HL-60 (cell line): ENCODE results near the gene TBC1D4.

Source experiments
- GABPA ChIP-seq: IDR thresholded peaks from 2 replicates; pipeline ENCODE4 v1.6.1; 2012; ENCODE audit warnings: low read depth
- POLR2AphosphoS5 ChIP-seq: IDR thresholded peaks from 2 replicates; pipeline ENCODE4 v1.6.1; 2012; ENCODE audit warnings: low read depth
- SPI1 ChIP-seq: IDR thresholded peaks from 2 replicates; pipeline ENCODE4 v1.6.1; 2012; ENCODE audit warnings: low read depth, mild to moderate bottlenecking, borderline replicate concordance
- TF ChIP-seq, protein P1 (sequence below): IDR thresholded peaks from 2 replicates; pipeline ENCODE4 v1.6.1; 2012; ENCODE audit warnings: low read depth; ENCODE audit not compliant: insufficient replicate concordance
- TF ChIP-seq, protein P2 (sequence below): IDR thresholded peaks from one replicate; pipeline ENCODE4 v1.5.1; 2011; ENCODE audit warnings: low read length, control low read depth, inconsistent platforms; ENCODE audit not compliant: insufficient read depth

DNA sequence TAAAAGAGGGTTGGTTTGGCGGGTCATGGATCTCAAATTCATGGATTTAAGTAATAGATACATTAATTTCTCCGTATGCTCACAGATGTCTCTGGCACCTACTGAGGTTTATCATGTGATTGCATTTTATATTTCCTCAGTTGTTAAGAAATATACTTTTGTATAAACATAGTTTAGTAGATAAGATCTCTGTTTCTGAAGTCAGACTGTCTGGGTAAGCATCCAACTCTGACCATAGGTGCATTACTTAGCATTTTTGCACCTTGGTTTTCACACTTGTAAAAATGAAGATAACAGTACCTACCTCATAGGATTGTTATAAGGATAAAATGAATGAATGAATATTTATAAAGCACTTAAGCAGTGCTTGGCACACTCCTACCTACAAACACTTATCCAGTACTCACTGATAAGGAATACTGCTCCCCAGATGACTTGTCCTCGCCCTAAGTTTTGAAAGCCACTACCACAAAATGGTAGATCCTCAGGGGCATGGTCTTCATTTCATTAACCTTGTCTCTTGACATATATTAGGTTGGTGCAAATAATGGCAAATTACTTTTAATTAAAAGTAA lies 29.2 kb upstream of the TBC1D4 start:
- TF ChIP-seq GABPA (no peak), POLR2AphosphoS5 (no peak), SPI1 (no peak)
- TF ChIP-seq, protein P1, sequence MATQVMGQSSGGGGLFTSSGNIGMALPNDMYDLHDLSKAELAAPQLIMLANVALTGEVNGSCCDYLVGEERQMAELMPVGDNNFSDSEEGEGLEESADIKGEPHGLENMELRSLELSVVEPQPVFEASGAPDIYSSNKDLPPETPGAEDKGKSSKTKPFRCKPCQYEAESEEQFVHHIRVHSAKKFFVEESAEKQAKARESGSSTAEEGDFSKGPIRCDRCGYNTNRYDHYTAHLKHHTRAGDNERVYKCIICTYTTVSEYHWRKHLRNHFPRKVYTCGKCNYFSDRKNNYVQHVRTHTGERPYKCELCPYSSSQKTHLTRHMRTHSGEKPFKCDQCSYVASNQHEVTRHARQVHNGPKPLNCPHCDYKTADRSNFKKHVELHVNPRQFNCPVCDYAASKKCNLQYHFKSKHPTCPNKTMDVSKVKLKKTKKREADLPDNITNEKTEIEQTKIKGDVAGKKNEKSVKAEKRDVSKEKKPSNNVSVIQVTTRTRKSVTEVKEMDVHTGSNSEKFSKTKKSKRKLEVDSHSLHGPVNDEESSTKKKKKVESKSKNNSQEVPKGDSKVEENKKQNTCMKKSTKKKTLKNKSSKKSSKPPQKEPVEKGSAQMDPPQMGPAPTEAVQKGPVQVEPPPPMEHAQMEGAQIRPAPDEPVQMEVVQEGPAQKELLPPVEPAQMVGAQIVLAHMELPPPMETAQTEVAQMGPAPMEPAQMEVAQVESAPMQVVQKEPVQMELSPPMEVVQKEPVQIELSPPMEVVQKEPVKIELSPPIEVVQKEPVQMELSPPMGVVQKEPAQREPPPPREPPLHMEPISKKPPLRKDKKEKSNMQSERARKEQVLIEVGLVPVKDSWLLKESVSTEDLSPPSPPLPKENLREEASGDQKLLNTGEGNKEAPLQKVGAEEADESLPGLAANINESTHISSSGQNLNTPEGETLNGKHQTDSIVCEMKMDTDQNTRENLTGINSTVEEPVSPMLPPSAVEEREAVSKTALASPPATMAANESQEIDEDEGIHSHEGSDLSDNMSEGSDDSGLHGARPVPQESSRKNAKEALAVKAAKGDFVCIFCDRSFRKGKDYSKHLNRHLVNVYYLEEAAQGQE = no peak
- TF ChIP-seq, protein P2, sequence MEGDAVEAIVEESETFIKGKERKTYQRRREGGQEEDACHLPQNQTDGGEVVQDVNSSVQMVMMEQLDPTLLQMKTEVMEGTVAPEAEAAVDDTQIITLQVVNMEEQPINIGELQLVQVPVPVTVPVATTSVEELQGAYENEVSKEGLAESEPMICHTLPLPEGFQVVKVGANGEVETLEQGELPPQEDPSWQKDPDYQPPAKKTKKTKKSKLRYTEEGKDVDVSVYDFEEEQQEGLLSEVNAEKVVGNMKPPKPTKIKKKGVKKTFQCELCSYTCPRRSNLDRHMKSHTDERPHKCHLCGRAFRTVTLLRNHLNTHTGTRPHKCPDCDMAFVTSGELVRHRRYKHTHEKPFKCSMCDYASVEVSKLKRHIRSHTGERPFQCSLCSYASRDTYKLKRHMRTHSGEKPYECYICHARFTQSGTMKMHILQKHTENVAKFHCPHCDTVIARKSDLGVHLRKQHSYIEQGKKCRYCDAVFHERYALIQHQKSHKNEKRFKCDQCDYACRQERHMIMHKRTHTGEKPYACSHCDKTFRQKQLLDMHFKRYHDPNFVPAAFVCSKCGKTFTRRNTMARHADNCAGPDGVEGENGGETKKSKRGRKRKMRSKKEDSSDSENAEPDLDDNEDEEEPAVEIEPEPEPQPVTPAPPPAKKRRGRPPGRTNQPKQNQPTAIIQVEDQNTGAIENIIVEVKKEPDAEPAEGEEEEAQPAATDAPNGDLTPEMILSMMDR = no peak
